Heart left ventricle (tissue), 13 donors: ENCODE measurements around the gene LONP2.

Source experiments
- CTCF ChIP-seq, 12 donors: fragments of 200-600 bp; sonication (generic) in 4 of 12; IDR thresholded peaks; one replicate each; pipeline versions ENCODE4 v1.5.0 to v1.8.0; 2018 to 2022; ENCODE audit warnings: antibody characterized with exemption in 12 of 12, mild to moderate bottlenecking in 5 of 12
- POLR2A ChIP-seq, 2 donors: fragments of 450-650 bp; IDR thresholded peaks; one replicate each; pipeline ENCODE4 v1.6.1; 2017; ENCODE audit warnings: antibody characterized with exemption in 2 of 2, mild to moderate bottlenecking in 2 of 2, moderate library complexity in 2 of 2
- donor health status: ischemic (EF 13 %, LVEDD 7.1; RV severe dilation, severe dysfunction).
- donor health status: DM: no; HTN: yes; CAD: no.
- donor health status: DM: no; HTN: no; CAD: no.
- donor health status: ischemic (EF 25% LVEDD 6.9; RV normal size, moderate dysfunction).
- donor health status: ischemic (EF 25% LVEDD 5.7; RV mildly dilated, moderate dysfunction).
- donor health status: ischemic (EF 35%, LVEDD 5.7; RV mildly dilated, moderate dysfunction).
- donor health status: nonischemic (EF 11% LVEDD 7.7; RV severe dilation, severe dysfunction).
- donor health status: DM: yes; HTN: yes; CAD: no.
- donor health status: PGD.
- donor health status: ischemic (EF 29% LVEDD 5.4; RV normal size, mild dysfunction).
- donor health status: nonischemic (EF 23%, LVEDD 6.1; RV moderate dilation, normal function).

GRCh38 chr16:48244080-48244862 lies at the start of gene LONP2:
- no peak for TF ChIP-seq CTCF (IDR thresholded peaks at IDR 0.05)
- peak in 1 of 2 donors; percentile 74 for TF ChIP-seq POLR2A (IDR thresholded peaks at IDR 0.05)
